Measurements from ENCODE around the gene MAML2. TPM values are rescaled to one million over a fixed set of nuclear protein-coding genes. Genes with fewer than 3 reads are reported as not detected.

Gene MAML2
- total and polyA plus RNA-seq, 2 of the 13 experiments (the other 11 are each of a cell fraction or from before 2014, with no cell fraction given) = 2.3 to 25.9 TPM

DNA sequence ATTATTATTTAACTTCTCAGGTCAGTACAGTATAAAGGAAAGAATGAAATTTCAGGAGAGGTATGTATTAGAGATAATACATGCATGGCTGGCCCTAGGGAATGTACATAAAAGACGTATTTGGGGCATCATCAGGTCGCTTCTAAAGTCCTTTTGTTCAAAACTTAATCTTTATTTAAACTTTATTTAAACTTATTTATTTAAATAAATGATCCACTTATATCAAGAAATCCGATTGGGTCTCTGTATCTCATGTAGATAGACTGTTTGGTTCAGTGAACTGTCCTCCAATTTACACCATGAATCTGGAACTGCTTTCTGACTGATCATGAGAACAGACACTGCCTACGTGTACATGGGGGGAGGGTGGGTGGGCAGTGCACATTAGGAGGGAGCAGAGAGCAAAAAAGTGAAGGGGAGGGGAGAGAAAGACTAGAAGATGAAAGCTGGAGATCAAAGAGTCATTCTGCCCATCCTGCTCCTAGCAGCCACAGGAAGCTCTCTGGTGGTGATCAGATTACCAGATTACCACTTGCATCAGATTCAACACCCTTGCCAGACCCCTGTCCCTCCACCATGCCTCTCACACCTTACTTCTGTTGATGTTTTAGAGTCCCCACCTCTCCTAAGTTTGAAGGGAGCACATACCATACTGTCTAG, 327.0 kb downstream of the MAML2 start (continued):
- TF ChIP-seq, protein P1, sequence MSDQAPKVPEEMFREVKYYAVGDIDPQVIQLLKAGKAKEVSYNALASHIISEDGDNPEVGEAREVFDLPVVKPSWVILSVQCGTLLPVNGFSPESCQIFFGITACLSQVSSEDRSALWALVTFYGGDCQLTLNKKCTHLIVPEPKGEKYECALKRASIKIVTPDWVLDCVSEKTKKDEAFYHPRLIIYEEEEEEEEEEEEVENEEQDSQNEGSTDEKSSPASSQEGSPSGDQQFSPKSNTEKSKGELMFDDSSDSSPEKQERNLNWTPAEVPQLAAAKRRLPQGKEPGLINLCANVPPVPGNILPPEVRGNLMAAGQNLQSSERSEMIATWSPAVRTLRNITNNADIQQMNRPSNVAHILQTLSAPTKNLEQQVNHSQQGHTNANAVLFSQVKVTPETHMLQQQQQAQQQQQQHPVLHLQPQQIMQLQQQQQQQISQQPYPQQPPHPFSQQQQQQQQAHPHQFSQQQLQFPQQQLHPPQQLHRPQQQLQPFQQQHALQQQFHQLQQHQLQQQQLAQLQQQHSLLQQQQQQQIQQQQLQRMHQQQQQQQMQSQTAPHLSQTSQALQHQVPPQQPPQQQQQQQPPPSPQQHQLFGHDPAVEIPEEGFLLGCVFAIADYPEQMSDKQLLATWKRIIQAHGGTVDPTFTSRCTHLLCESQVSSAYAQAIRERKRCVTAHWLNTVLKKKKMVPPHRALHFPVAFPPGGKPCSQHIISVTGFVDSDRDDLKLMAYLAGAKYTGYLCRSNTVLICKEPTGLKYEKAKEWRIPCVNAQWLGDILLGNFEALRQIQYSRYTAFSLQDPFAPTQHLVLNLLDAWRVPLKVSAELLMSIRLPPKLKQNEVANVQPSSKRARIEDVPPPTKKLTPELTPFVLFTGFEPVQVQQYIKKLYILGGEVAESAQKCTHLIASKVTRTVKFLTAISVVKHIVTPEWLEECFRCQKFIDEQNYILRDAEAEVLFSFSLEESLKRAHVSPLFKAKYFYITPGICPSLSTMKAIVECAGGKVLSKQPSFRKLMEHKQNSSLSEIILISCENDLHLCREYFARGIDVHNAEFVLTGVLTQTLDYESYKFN (CRISPR knock-in tag; conservative IDR thresholded peaks at IDR 0.05) = peak; percentile 92
- TF ChIP-seq ZNF331 (CRISPR knock-in tag; IDR thresholded peaks at IDR 0.05) (peak; percentile 53; the same call in 1 of the 2 replicates), ZSCAN9 (CRISPR knock-in tag; IDR thresholded peaks at IDR 0.05; ENCODE audit: borderline replicate concordance) (peak; percentile 34; the same call in 1 of the 2 replicates), ZFYVE20 (CRISPR knock-in tag; IDR thresholded peaks at IDR 0.05; ENCODE audit: borderline replicate concordance, low read depth) (no peak), BCL6 (CRISPR knock-in tag; IDR thresholded peaks at IDR 0.05) (peak; percentile 59; the same call in 1 of the 2 replicates), REPIN1 (CRISPR knock-in tag; IDR thresholded peaks at IDR 0.05; ENCODE audit: borderline replicate concordance, low read depth) (no peak), HNRNPLL (IDR thresholded peaks at IDR 0.05; ENCODE audit: low read depth, low read length, poor library complexity, severe bottlenecking) (no peak), ELF1 (CRISPR knock-in tag; IDR thresholded peaks at IDR 0.05) (no peak), ZMAT3 (CRISPR knock-in tag; conservative IDR thresholded peaks at IDR 0.05) (0 out of 2 replicates have a peak, but pooled peaks have one; percentile 46)
- TF ChIP-seq, protein P2, sequence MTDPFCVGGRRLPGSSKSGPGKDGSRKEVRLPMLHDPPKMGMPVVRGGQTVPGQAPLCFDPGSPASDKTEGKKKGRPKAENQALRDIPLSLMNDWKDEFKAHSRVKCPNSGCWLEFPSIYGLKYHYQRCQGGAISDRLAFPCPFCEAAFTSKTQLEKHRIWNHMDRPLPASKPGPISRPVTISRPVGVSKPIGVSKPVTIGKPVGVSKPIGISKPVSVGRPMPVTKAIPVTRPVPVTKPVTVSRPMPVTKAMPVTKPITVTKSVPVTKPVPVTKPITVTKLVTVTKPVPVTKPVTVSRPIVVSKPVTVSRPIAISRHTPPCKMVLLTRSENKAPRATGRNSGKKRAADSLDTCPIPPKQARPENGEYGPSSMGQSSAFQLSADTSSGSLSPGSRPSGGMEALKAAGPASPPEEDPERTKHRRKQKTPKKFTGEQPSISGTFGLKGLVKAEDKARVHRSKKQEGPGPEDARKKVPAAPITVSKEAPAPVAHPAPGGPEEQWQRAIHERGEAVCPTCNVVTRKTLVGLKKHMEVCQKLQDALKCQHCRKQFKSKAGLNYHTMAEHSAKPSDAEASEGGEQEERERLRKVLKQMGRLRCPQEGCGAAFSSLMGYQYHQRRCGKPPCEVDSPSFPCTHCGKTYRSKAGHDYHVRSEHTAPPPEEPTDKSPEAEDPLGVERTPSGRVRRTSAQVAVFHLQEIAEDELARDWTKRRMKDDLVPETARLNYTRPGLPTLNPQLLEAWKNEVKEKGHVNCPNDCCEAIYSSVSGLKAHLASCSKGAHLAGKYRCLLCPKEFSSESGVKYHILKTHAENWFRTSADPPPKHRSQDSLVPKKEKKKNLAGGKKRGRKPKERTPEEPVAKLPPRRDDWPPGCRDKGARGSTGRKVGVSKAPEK (CRISPR knock-in tag; IDR thresholded peaks at IDR 0.05; ENCODE audit: borderline replicate concordance) = no peak
- TF ChIP-seq, protein P3, sequence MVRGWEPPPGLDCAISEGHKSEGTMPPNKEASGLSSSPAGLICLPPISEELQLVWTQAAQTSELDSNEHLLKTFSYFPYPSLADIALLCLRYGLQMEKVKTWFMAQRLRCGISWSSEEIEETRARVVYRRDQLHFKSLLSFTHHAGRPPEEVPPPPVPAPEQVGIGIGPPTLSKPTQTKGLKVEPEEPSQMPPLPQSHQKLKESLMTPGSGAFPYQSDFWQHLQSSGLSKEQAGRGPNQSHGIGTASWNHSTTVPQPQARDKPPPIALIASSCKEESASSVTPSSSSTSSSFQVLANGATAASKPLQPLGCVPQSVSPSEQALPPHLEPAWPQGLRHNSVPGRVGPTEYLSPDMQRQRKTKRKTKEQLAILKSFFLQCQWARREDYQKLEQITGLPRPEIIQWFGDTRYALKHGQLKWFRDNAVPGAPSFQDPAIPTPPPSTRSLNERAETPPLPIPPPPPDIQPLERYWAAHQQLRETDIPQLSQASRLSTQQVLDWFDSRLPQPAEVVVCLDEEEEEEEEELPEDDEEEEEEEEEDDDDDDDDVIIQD (CRISPR knock-in tag; IDR thresholded peaks at IDR 0.05; ENCODE audit: low read depth) = peak; percentile 66
- TF ChIP-seq, protein P4, sequence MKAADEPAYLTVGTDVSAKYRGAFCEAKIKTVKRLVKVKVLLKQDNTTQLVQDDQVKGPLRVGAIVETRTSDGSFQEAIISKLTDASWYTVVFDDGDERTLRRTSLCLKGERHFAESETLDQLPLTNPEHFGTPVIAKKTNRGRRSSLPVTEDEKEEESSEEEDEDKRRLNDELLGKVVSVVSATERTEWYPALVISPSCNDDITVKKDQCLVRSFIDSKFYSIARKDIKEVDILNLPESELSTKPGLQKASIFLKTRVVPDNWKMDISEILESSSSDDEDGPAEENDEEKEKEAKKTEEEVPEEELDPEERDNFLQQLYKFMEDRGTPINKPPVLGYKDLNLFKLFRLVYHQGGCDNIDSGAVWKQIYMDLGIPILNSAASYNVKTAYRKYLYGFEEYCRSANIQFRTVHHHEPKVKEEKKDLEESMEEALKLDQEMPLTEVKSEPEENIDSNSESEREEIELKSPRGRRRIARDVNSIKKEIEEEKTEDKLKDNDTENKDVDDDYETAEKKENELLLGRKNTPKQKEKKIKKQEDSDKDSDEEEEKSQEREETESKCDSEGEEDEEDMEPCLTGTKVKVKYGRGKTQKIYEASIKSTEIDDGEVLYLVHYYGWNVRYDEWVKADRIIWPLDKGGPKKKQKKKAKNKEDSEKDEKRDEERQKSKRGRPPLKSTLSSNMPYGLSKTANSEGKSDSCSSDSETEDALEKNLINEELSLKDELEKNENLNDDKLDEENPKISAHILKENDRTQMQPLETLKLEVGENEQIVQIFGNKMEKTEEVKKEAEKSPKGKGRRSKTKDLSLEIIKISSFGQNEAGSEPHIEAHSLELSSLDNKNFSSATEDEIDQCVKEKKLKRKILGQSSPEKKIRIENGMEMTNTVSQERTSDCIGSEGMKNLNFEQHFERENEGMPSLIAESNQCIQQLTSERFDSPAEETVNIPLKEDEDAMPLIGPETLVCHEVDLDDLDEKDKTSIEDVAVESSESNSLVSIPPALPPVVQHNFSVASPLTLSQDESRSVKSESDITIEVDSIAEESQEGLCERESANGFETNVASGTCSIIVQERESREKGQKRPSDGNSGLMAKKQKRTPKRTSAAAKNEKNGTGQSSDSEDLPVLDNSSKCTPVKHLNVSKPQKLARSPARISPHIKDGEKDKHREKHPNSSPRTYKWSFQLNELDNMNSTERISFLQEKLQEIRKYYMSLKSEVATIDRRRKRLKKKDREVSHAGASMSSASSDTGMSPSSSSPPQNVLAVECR (CRISPR knock-in tag; IDR thresholded peaks at IDR 0.05; ENCODE audit: borderline replicate concordance) = peak; percentile 39; the same call in 1 of the 2 replicates
- TF ChIP-seq, protein P5, sequence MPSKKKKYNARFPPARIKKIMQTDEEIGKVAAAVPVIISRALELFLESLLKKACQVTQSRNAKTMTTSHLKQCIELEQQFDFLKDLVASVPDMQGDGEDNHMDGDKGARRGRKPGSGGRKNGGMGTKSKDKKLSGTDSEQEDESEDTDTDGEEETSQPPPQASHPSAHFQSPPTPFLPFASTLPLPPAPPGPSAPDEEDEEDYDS (CRISPR knock-in tag; IDR thresholded peaks at IDR 0.05) = peak; percentile 56; the same call in 1 of the 2 replicates
